ENCODE measurements around the gene CACNA1C. TPM values are rescaled to one million over a fixed set of nuclear protein-coding genes. Genes with fewer than 3 reads are reported as not detected.

CACNA1C gene
- total RNA-seq, 4 donors from 2014 or later = 1.5 to 13.5 (median 2.1) TPM

GRCh38 chr12:2334689-2335088 is 281.9 kb downstream of the CACNA1C start:
- H3K27ac ChIP-seq = peak overlapping the region in 1 of 4 donors; percentile 85
- peaks cover 9 to 39% (median 13%) of the 10 kb centered on the region in 3 donors for H3K4me1 ChIP-seq
- 72% methylated on average over 4 of the region's 4 CpGs for WGBS, 2 donors
- no peak for DNase-seq
- H3K27me3 ChIP-seq = peaks cover 0 to 6% (median 0%) of the 10 kb centered on the region in 4 donors
- H3K4me3 ChIP-seq = no peak overlapping the region
- intact Hi-C loops (cut with DNase I) = no loop called here
- H3K9me3 ChIP-seq = no peaks in the 10 kb centered on the region
- TF ChIP-seq POLR2A (IDR thresholded peaks at IDR 0.05) = no peak
- TF ChIP-seq CTCF (IDR thresholded peaks at IDR 0.05) = no peak
- H3K36me3 ChIP-seq = no peaks in the 10 kb centered on the region

- Histone ChIP-seq H3K4me1 (peaks cover 9 to 39% (median 13%) of the 10 kb centered on the region in 3 donors), H3K27me3 (peaks cover 0 to 6% (median 0%) of the 10 kb centered on the region in 4 donors), H3K9me3 (no peaks in the 10 kb centered on the region), H3K27ac (peak overlapping the region in 2 of 4 donors; percentile 80 to 85), H3K4me3 (no peak overlapping the region), H3K36me3 (no peaks in the 10 kb centered on the region)
- TF ChIP-seq POLR2A (IDR thresholded peaks at IDR 0.05) (no peak), CTCF (IDR thresholded peaks at IDR 0.05) (no peak)
- DNase-seq = no peak
- 50 to 69% methylated on average over 5 of the region's 5 CpGs for WGBS, 2 donors
- intact Hi-C loops (cut with DNase I) = no loop called here
Observed at GRCh38 chr12:2335109-2335508, 282.3 kb downstream of the CACNA1C start.

GRCh38 chr12:2335513-2335912 is 282.7 kb downstream of the CACNA1C start:
- Histone ChIP-seq H3K27me3 (peaks cover 0 to 6% (median 0%) of the 10 kb centered on the region in 4 donors), H3K4me1 (peaks cover 9 to 40% (median 13%) of the 10 kb centered on the region in 3 donors), H3K27ac (peak overlapping the region in 2 of 4 donors; percentile 80 to 85), H3K36me3 (no peaks in the 10 kb centered on the region), H3K9me3 (no peaks in the 10 kb centered on the region), H3K4me3 (no peak overlapping the region)
- TF ChIP-seq CTCF (IDR thresholded peaks at IDR 0.05) (no peak), POLR2A (IDR thresholded peaks at IDR 0.05) (no peak)
- no peak for DNase-seq
- 50 to 83% methylated on average over 2 of the region's 3 CpGs for WGBS, 2 donors
- intact Hi-C loops (cut with DNase I) = no loop called here

- Histone ChIP-seq H3K36me3 (no peaks in the 10 kb centered on the region), H3K27me3 (peaks cover 0 to 6% (median 0%) of the 10 kb centered on the region in 4 donors), H3K9me3 (no peaks in the 10 kb centered on the region), H3K4me1 (peaks cover 9 to 44% (median 13%) of the 10 kb centered on the region in 3 donors), H3K27ac (peak overlapping the region in 3 of 4 donors; percentile 80 to 91 (median 85)), H3K4me3 (no peak overlapping the region)
- 50 to 57% methylated on average over 3 of the region's 3 CpGs for WGBS, 2 donors
- TF ChIP-seq CTCF (IDR thresholded peaks at IDR 0.05) = no peak
- no peak for TF ChIP-seq POLR2A (IDR thresholded peaks at IDR 0.05)
- intact Hi-C loops (cut with DNase I) = no loop called here
- DNase-seq = no peak
Observed at GRCh38 chr12:2335916-2336315, 283.1 kb downstream of the CACNA1C start.

GRCh38 chr12:2336409-2336829 is 283.6 kb downstream of the CACNA1C start:
- no peak for TF ChIP-seq CTCF (IDR thresholded peaks at IDR 0.05)
- TF ChIP-seq POLR2A (IDR thresholded peaks at IDR 0.05) = no peak
- Histone ChIP-seq H3K27me3 (peaks cover 0 to 6% (median 0%) of the 10 kb centered on the region in 4 donors), H3K4me3 (peak overlapping the region in 1 of 4 donors; percentile 26), H3K4me1 (peaks cover 9 to 49% (median 15%) of the 10 kb centered on the region in 3 donors), H3K27ac (peak overlapping the region; percentile 37 to 91 (median 82)), H3K9me3 (no peaks in the 10 kb centered on the region), H3K36me3 (no peaks in the 10 kb centered on the region)
- DNase-seq = no peak
- intact Hi-C loops (cut with DNase I) = no loop called here
- WGBS, 2 donors = 6 to 16% methylated on average over 4 to 5 of the region's 5 CpGs

All from esophagus squamous epithelium (tissue), 5 donors.